Hematopoietic multipotent progenitor cell treated with erythropoietin and hydrocortisone succinate and interleukin-3 and kit ligand, for 17 days (in vitro differentiated cells): ENCODE data around the gene CDH13.

Source experiments
- DNase-seq: peaks from one replicate; pipeline ENCODE4 v3.0.0-alpha.2; 2015; ENCODE audit warnings: low spot score

The CDH13 gene

GRCh38 chr16:83515395-83515794 lies 888.6 kb downstream of the CDH13 start:
- DNase-seq = no peak

- DNase-seq = no peak
These were observed 890.2 kb downstream of the CDH13 start for GRCh38 chr16:83516931-83517330.

GRCh38 chr16:83517398-83517797 lies 890.6 kb downstream of the CDH13 start:
- no peak for DNase-seq

GRCh38 chr16:83520596-83520995 lies 893.8 kb downstream of the CDH13 start:
- no peak for DNase-seq

- DNase-seq = no peak
These were observed 903.5 kb downstream of the CDH13 start for GRCh38 chr16:83530293-83530692.

GRCh38 chr16:83532634-83533033 lies 905.9 kb downstream of the CDH13 start:
- no peak for DNase-seq

GRCh38 chr16:83533193-83533592 lies 906.4 kb downstream of the CDH13 start:
- DNase-seq = no peak

- DNase-seq = no peak
These were observed 911.9 kb downstream of the CDH13 start for GRCh38 chr16:83538707-83539106.

GRCh38 chr16:83539736-83540490 lies 913.1 kb downstream of the CDH13 start:
- DNase-seq = no peak

- DNase-seq = no peak
These were observed 914.5 kb downstream of the CDH13 start for GRCh38 chr16:83541231-83541630.

- no peak for DNase-seq
These were observed 915.7 kb downstream of the CDH13 start for GRCh38 chr16:83542491-83542890.

- no peak for DNase-seq
These were observed 922.8 kb downstream of the CDH13 start for GRCh38 chr16:83549316-83550182.

GRCh38 chr16:83550183-83550569 lies 923.4 kb downstream of the CDH13 start:
- no peak for DNase-seq

GRCh38 chr16:83552228-83552627 lies 925.5 kb downstream of the CDH13 start:
- DNase-seq = no peak

- DNase-seq = no peak
These were observed 926.2 kb downstream of the CDH13 start for GRCh38 chr16:83552930-83553329.

- DNase-seq = no peak
These were observed 927.3 kb downstream of the CDH13 start for GRCh38 chr16:83554096-83554495.

GRCh38 chr16:83554540-83554939 lies 927.8 kb downstream of the CDH13 start:
- DNase-seq = no peak

- no peak for DNase-seq
These were observed 935.1 kb downstream of the CDH13 start for GRCh38 chr16:83561876-83562275.

- DNase-seq = no peak
These were observed 941.6 kb downstream of the CDH13 start for GRCh38 chr16:83568345-83568744.

GRCh38 chr16:83574388-83574787 lies 947.6 kb downstream of the CDH13 start:
- DNase-seq = no peak

- no peak for DNase-seq
These were observed 950.4 kb downstream of the CDH13 start for GRCh38 chr16:83577078-83577745.

- DNase-seq = no peak
These were observed 951.4 kb downstream of the CDH13 start for GRCh38 chr16:83578171-83578570.

- no peak for DNase-seq
These were observed 952.3 kb downstream of the CDH13 start for GRCh38 chr16:83579027-83579426.
